NB4 (cell line): ENCODE results near the gene SERPINA12.

ENCODE experiments used
- POLR2A ChIP-seq: IDR thresholded peaks from 2 replicates; pipeline ENCODE4 v1.6.1; 2011; ENCODE audit warnings: mild to moderate bottlenecking; ENCODE audit not compliant: insufficient read length; ENCODE audit errors: extremely low read depth
- TF ChIP-seq, protein P1 (sequence below): IDR thresholded peaks from one replicate; pipeline ENCODE4 v1.5.1; 2012; ENCODE audit warnings: low read depth, low read length
- TF ChIP-seq, protein P2 (sequence below): IDR thresholded peaks from 2 replicates; pipeline ENCODE4 v1.6.1; 2011; ENCODE audit warnings: low read depth, low read length

DNA sequence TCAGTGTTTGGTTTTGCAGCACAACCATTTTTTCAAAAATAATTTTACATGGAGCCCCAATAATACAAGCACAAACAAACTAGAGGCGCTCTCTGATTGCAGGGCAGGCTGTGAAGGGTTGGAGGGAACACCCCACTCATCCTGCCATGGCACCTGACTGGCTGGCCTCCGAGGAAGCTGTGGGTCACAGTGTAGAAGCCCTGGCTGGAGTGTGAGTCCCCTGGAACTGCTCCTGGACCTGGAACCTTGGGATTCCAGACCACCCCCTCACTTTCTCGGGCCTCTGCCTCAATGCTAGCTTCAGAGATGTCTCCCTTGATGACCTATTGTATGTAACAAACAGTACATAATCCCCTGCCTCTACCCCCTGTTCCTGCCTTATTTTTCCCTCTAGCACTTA is 14.8 kb upstream of the SERPINA12 start:
- no peak for TF ChIP-seq POLR2A
- TF ChIP-seq, protein P1, sequence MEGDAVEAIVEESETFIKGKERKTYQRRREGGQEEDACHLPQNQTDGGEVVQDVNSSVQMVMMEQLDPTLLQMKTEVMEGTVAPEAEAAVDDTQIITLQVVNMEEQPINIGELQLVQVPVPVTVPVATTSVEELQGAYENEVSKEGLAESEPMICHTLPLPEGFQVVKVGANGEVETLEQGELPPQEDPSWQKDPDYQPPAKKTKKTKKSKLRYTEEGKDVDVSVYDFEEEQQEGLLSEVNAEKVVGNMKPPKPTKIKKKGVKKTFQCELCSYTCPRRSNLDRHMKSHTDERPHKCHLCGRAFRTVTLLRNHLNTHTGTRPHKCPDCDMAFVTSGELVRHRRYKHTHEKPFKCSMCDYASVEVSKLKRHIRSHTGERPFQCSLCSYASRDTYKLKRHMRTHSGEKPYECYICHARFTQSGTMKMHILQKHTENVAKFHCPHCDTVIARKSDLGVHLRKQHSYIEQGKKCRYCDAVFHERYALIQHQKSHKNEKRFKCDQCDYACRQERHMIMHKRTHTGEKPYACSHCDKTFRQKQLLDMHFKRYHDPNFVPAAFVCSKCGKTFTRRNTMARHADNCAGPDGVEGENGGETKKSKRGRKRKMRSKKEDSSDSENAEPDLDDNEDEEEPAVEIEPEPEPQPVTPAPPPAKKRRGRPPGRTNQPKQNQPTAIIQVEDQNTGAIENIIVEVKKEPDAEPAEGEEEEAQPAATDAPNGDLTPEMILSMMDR = no peak
- TF ChIP-seq, protein P2, sequence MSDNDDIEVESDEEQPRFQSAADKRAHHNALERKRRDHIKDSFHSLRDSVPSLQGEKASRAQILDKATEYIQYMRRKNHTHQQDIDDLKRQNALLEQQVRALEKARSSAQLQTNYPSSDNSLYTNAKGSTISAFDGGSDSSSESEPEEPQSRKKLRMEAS = no peak
